GM12873 (cell line): Measurements from ENCODE around the gene BSN.

Experiments
- CTCF ChIP-seq: IDR thresholded peaks from 2 replicates; pipeline ENCODE4 v1.5.1; 2012; ENCODE audit warnings: low read depth, mild to moderate bottlenecking, moderate library complexity, low read length, control low read depth; ENCODE audit not compliant: insufficient read depth; ENCODE audit errors: missing control alignments

BSN gene

GRCh38 chr3:49644684-49645083 lies 90.4 kb downstream of the BSN start:
- no peak for TF ChIP-seq CTCF

- no peak for TF ChIP-seq CTCF
Measured at GRCh38 chr3:49646236-49646635, 92.0 kb downstream of the BSN start.

GRCh38 chr3:49647741-49648140 lies 93.5 kb downstream of the BSN start:
- no peak for TF ChIP-seq CTCF

- TF ChIP-seq CTCF, result no peak
Measured at GRCh38 chr3:49648354-49649019, 94.2 kb downstream of the BSN start.

- TF ChIP-seq CTCF, result no peak
Measured at GRCh38 chr3:49649576-49649975, 95.3 kb downstream of the BSN start.

- TF ChIP-seq CTCF, result no peak
Measured at GRCh38 chr3:49650177-49650576, 95.9 kb downstream of the BSN start.

GRCh38 chr3:49650637-49651036 lies 96.4 kb downstream of the BSN start:
- TF ChIP-seq CTCF, result no peak
